GM18507 (cell line): Measurements from ENCODE around the gene THSD7B.

Experiments
- DNase-seq: peaks from one replicate; pipeline ENCODE4 v3.0.0; 2011; ENCODE audit warnings: low read depth; ENCODE audit not compliant: insufficient read length; ENCODE audit errors: extremely low spot score
- FAIRE-seq: peaks from 2 replicates; lab custom pipeline; 2011; peaks lifted over from hg19 to GRCh38; lab: Jason Lieb, UNC

The THSD7B gene

DNA sequence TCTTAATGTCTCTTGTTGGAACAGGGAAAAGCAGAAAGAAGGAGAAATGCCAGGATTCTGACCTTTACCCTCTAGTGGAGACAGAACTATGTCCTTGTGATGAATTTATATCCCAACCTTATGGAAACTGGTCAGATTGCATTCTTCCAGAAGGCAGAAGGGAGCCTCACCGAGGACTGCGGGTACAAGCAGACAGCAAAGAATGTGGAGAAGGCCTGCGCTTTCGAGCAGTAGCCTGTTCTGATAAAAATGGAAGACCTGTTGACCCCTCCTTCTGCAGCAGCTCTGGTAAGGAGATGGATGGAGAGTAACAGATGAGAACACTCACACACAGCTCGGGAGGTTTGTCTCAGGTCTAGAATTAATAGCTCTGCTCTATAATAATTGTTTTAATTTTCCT, 646.2 kb downstream of the THSD7B start:
- no peak for DNase-seq
- no peak for FAIRE-seq

DNA sequence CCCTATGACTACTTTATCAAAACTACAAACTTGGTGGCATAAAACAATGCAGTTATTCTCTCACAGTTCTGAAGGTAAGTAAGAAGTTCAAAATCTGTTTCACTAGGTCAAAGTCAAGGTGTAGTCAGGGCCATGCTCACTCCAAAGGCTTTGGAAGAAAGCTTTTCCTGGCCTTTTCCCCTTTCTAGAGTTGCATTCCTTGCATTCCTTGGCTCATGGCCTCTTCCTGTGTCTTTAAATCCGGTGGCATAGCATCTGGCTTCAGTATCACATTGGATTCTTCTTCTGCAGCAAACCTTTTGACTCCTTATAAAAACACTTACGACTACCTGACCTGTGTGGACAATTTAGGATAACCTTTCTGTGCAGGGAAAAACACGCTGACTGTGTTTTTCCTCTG, 655.4 kb downstream of the THSD7B start:
- no peak for FAIRE-seq
- no peak for DNase-seq

DNA sequence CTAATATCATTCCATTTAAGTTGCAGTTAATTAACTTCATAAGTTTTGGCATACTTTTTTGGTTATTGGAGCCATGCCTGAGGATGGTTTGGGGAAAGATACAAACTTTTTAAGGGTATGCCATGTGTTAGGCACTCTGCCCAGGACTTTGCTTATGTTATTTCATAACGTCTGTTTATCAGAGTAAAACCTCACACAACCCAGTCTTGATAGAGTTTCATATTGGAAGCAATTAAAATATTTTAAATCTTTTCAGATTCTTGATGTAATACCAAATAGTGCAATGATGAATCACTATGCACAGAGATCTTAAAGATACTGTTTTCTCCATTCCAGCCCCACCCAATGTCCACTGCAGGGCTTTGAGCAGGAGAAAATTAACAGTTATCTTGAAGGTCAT, 669.8 kb downstream of the THSD7B start:
- FAIRE-seq (no peak), DNase-seq (no peak)

DNA sequence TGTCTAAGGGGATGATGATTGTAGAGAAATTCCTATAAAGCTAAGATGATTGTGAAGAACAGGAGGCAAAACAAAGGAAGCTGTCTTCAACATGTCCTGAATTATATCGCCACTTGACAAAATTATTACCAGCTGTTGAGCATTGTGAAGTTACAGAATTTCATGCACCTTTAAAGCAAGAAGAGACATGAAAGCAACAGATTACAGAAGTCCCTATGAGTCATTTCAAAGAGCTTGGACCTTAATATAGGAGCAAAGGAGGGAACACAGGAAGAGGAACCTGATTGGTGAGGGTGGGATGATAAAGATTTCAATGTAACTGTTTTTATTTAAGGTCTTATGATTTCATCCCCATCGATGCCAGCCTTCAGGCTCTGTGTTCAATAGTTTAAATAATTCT, 672.0 kb downstream of the THSD7B start:
- FAIRE-seq (no peak), DNase-seq (no peak)

DNA sequence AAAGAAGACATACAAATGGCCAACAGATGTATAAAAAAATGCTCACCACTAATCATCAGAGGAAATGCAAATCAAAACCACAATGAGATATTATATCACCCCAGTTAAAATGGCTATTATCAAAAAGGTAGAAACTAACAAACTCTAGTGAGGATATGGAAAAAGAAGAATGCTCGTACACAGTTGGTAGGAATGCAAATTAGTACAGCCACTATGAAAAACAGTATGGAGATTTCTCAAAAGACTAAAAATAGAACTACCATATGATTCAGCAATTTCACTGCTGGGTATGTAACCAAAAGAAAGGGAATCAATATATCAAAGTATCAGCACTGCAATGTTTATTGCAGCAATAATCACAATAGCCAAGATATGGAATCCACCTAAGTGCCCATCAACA, 679.6 kb downstream of the THSD7B start:
- DNase-seq (no peak), FAIRE-seq (no peak)

DNA sequence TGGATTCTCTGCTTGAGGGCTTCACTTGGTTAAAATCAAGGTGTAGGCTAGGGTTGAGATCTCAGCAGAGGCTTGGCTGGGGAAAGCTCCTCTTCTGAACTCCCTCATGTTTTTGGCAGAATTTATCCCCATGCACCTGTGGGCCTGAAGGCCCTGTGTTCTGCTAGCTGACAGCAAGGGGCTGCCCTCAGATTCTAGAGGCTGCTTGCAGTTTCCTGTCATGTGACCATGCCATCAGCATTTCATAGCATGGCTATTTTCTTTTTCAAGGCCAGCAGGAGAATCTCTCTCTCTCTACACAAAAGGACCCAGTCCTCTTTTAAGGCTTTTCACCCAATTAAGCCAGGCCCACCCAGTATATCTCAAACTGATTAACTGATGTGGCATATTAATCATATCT, 684.1 kb downstream of the THSD7B start:
- DNase-seq, result no peak
- no peak for FAIRE-seq

DNA sequence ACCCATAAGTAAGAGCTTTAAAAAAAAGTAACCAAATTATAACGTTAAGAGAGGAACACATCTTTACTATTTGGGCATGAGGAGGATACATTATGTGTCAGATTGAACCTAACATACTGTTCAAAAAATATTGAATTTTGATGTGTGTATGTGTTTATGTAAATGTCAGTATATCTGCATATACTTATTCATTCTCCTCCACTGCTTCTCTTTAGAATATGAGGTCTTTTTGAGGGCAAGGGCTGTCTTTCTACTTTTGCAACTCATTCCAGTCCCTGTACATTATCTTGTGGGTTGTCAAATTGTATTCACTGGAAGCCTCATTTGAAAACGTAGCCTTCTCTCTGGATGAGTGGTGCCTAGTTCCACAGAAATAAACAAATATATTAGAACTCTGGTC, 689.5 kb downstream of the THSD7B start:
- FAIRE-seq (no peak), DNase-seq (no peak)

DNA sequence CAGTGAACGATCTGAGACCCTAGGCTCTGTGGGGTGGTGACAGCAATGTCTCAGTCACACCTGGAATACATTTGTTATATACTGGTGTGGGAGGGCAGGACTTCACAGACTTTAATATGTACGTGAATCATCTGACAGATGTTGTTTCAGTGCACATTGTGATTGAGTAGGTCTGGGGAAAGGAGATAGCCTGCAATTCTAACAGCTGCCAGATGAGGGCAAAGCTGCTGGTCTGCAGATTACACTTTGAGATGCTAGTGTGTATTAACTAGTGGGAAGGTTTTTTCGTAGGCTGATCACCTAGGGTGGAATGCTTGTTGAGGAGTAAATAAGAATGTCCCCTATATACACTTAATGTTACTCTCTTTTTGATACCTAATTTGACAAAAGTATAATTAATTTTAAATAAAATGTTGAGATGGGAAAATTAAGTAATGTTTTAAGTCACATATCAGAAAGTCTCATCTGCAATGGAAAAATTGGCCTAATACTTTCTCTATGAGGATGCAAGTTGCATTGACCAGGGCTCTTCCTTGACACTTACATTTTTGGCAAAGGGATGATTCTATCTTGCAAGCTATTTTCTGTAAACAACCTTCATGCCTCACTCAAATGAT, 702.0 kb downstream of the THSD7B start:
- peak; percentile 80 for FAIRE-seq

DNA sequence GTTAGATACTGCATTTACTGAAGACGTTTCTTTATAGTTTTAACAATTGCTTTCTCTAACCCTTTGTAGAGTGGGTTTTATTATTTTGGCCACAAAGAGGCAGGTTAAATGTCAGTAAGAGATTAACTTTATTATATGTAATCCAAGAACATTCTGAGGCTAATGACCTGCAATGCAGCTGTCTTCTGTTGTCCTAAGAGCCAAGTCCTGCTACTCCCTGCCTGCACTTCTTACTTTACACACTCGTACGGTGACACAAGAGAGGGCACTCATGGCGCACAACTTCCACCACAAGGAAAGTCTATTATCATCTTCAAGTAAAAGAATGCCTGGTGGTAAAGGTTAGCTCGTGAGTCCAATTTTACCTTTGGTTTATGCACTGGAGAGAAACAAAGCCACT, 727.9 kb downstream of the THSD7B start:
- DNase-seq, result no peak
- FAIRE-seq, result no peak

More for the DNA sequence above, 702.0 kb downstream of the THSD7B start:
- no peak for DNase-seq

DNA sequence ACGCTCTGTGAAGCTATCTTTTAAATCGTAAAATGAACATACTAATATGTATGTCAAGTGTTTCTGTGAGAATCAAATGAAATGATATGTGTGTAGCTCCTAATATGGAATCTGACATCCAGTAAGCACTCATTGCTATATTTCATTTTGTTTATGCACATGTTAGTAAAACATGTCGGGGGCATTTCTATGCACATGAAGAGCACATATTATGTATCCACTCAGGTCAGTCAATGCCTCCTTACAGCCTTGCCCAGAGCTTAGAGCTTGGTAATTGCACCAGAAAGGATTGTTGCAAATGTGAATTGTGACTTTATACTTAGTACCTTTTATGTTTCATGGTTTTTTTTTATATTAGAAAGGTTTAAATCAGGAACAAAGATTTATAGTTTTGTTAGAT, 735.3 kb downstream of the THSD7B start:
- FAIRE-seq (no peak), DNase-seq (no peak)

DNA sequence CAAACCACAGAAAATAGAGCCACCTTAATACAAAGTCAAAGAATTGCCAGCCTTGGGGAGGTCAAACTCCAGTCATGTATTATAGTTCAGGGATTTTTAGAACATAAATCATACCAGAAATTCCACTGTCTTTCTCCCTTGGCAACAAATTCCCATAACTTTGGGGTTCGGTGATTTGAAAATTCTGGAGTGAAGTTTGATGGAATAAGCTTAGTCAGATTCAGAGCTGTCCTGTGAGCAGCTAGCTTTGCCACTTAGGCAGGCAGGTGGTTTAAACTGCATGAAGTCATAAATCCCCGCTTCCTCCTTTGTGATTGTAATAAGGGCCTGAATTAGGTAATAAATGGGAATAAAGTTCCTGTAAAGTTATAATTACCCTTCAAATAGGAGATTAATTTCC, 741.9 kb downstream of the THSD7B start:
- DNase-seq (no peak), FAIRE-seq (no peak)

DNA sequence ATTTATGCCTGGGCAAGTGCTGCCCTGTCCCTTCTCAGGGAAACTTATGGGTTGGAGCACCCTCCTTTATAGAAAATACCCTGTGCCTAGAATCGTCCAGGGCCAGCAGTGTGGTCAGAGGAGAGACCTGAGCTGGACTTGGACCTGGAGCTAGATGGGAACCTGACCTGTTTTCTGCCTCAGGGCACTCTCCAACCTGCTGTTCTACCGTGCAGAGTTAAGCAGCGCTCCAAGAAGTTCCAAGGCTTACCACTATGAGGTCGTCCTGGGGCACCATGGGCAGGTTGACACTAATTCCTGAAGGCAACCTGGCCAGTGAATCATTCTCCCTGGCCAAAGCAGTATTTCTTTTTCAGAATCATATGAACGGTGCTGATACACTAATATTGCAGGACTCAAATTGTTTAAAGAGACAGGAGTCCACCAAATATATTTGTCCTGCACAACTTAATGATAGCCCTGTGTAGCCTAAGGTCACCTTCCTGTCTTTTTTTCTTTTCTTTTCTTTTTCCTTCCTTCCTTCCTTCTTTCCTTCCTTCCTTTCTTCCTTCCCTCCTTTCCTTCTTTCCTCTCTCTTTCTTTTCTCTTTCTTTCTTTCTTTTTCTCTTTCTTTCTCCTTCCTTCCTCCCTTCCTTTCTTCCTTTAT, 743.5 kb downstream of the THSD7B start:
- DNase-seq (no peak), FAIRE-seq (no peak)

DNA sequence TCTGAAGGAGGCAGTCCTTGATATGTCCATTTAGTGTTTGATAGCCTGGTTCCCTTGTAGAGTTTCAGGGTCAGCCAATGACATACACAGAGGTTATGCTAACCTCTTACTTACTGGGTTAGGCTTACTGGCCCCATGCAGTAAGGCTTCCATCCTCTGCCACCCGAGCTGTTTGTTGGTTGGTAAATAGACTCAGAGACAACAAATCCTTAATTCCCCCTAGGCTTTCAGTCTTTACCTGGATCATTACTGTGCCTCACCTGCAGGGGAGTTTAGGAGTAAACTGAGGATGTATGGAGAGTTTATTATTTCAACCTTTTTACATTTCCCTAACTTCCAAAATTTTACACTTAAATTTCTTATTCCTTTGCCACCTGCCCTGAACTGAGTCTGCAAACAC, 746.2 kb downstream of the THSD7B start:
- no peak for FAIRE-seq

DNA sequence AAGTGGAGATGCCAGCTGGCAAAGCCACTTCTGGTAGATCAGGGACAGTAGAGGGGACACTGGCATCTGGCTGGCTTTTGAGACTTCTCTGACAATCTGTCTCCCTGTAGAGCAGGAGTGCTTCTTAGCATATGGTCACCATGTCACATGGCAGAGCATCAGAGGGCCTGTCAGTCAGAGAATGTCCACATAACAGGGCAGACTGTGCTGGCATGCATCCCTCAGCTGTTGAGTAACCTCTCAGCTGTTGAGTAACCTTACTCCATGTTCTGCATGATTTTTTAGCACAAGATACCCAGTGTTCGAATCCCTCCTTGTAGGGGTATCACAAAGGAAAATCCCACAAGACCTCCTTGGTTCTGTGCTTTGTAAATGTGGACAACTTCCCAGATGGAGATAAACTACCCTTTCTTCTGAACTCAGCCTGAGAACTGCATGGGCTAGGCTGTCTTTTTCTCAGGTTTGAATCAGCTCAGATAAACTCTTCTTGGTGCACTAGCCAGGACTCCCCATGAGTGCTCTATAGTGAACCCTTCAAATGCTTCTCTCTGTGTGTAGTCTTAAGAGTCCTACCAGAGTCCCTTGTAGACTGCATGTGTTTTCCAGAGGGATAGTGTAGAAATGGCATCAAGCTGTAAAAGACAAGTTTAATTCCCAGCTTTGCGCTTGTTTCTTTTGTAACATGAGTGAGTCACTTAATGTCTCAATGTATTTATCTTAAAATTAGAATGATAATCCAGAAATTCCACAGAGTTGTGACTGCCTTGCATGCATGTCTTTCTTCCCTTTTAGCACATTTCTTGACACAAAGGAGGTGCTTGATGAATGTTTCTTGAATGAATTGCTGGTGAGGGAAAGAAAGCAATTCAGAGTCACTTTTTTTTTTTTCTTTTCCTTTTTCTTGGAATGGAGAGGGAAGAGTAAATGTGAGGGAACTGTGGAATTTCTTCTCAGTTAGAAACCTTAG, 756.6 kb downstream of the THSD7B start:
- FAIRE-seq (no peak), DNase-seq (no peak)

More for the DNA sequence above, 746.2 kb downstream of the THSD7B start:
- DNase-seq, result no peak

DNA sequence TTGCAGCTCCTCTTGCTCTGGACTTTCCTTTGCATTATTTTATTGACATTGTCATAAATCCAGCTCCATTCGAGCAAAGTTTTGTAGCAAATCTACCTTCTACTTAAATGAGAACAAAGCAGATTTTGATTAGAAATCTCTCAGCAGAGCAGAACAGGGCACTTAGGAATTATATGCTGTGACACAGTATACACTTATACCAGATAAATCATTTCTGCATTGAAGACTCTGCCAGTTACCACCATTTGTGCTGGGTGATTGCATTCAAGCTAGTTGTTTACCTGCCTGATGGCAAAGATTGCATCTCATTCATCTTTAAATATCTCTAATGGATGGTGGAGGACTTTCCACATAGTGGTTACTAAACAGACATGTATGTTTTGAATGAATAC, 757.3 kb downstream of the THSD7B start:
- no peak for FAIRE-seq

DNA sequence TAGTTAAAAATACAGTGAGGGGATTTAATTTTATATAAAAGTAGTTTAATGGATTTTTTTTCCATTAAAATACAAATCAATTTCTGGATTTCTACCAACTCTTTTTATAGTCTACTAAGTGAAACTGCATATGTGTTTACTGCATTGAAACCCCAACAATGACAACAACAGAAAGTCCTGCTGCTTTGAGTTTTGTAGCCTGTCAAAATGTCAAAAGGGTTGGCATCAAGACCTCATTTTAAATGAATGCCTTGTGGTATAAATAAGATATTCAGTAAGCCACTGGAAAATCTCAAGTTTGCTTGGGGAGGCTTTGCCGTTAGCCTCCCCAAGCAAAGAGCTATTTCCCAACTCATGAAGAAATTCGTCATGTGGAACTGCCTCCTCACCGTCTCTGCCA, 758.6 kb downstream of the THSD7B start:
- FAIRE-seq, result no peak

More for the DNA sequence above, 757.3 kb downstream of the THSD7B start:
- no peak for DNase-seq

DNA sequence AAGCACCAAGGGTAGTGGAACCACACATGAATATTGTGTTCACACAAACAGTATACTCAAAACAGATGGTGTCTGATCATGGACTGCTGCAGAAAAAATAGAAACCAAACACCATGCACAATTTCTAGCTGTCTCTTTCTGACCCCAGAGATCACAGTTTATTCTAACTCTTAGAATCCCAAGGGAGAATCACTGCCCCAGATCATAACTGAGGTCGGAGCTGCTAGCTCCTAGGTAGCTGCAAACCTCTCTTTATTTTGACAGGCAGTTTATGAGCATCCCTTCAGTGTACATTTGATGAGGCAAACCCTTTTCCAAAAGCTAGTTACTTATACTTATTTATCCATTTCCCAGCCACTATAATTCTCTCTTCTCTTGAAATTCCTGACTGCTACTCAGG, 759.8 kb downstream of the THSD7B start:
- no peak for FAIRE-seq
- DNase-seq, result no peak

More for the DNA sequence above, 758.6 kb downstream of the THSD7B start:
- no peak for DNase-seq

DNA sequence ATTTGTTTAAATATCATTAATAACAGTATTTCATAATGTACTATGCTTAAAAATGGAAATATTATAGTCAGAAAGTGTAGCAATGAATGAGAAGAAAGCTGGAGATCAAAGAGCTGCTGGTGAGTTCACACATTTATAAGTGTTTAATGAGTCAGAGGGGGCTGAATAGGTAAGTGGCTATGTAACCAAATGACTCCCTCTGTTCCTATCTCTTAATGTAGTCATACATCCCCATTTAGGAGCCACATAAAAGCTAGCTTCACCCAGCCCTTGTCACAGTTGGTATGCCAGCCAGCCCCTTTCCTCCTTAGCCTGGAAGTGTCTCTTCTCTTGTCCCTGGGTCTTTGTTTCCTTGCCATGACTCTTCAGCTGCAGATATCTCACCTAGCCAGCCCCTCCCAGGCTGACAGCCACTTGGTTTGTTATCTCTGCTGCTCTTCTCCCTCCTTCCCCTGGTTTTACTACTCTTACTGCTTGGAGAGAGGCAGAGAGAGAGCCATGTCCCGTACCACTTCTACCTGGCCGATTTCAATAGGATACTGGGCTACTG, 760.4 kb downstream of the THSD7B start:
- FAIRE-seq (no peak), DNase-seq (no peak)

DNA sequence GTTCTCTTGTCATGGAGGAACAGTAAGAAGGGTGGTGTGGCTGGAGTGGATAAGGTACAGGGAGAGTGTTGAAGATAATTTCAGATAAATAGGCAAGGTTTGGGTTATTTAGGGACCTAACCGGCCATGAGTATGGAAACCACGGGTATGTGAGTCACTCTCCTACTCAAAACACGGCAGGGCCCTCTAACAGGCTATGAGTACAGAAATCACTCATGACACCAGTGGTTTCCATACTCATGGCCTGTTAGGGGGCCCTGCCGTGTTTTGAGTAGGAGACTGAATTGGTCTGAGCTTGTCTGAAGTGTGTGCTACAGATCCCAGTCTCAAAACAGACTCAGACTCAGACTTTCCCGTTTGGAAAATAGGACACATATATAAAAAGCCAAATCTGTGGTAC, 770.6 kb downstream of the THSD7B start:
- no peak for FAIRE-seq

DNA sequence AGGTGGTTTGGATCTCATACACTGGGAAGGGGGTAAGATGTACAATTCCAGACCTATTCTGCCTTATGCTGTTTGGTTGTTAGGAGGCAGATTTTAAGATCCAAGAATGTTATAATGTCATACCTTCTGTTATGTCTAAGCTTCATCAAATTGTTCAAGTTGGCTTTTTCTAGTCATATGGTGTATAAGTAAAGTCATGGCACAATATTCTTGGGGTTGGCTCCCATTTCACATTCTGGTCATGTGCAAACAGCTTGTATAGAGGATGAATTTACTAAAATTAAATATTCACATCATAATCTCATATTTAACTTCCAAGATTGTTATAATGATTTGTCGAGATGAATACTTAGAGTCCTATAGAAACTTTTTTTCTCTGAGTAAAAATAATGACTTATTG, 774.0 kb downstream of the THSD7B start:
- FAIRE-seq, result no peak
- no peak for DNase-seq

More for the DNA sequence above, 770.6 kb downstream of the THSD7B start:
- DNase-seq, result no peak
